Measurements from ENCODE around the gene ORM2.

The ORM2 gene

DNA sequence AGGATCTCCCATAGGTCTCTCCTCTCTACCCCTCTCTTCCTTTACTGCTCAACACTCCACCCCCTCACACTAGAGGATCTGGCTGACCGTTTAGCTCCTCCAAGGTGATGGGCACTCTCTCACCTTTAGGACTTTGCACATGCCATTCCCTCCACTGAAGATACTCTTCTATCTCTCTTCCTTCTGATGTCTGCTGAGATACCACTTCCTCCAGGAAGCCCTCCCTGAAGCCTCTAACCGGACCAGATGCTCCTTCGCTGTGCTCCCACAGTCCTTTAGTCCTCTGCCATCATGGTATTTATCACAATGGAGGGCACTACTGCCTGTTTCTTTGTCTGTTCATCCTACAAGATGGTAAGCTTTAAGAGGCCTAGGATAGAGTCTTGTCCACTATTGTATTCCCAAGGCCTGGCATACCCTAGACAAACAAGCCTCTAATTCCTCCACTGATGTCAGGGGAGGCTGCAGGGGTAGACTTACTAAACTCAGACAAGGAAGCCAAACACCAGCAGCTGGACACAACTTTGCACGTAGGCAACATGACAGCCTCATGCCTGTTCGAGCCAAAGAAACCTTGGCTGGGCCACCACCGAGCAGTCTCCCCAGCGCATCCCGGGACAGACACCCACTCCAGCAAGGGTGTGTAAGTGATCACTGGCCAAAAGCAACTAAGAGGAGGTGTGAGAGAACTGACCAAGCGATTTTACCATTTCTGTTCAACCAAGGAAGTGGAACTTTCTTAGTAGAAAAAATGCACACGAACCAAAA is 20.2 kb downstream of the ORM2 start:
- DNase-seq (ENCODE audit: low spot score) = no peak

DNA sequence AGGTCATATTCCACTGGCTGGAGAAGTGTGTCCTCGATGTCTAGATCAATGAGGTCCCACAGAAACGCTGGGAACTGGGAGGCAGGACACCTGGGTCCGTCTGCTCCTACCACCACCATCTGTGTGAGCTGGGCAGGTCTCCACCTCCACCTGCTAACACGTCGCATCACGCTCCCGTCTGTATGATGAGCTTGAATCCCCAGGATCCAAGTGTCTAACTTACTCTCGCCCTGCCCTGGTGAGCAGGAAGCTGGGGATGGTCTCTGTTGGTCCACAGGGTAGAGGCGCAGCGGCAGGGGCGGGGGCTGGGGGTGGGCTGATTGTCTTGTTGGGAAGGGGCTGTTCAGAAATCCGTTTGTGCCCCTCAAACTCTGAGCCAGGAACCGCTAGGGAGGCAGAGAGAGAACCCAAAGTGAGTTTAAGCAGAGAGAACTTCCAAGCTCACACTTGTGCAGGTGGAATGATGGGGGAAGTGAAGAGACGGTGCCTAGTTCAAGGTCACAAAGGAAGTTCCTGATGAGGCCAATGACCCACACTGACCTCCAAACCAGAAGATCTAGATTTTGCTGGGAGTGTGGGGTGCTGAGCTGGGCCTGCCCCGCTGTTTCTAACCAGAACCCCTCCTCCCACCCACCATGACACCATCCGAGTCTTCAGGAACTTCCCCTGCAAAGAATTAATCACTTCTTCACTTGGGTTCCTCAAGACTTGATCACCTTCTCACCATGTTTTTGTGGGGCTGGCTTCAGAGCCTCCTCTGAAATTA is 21.1 kb downstream of the ORM2 start:
- DNase-seq (ENCODE audit: low spot score) = no peak

DNA sequence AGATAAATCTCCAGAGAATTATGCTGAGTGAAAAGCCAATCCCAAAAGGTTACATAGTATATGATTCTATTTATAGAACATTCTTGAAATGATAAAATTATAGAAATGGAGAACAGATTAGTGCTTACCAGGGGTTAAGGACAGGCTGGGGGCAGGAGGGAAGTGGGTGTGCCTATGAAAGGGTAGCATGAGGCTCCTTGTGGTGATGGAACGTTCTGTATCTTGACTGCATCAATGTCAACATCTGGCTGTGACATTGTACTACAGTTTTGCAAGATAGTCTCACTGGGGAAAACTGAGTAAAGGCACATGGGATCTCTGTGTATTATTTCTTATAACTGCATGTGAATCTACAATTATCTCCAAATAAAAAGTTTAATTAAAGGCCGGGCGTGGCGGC is 22.3 kb downstream of the ORM2 start:
- DNase-seq (ENCODE audit: low spot score) = no peak

DNA sequence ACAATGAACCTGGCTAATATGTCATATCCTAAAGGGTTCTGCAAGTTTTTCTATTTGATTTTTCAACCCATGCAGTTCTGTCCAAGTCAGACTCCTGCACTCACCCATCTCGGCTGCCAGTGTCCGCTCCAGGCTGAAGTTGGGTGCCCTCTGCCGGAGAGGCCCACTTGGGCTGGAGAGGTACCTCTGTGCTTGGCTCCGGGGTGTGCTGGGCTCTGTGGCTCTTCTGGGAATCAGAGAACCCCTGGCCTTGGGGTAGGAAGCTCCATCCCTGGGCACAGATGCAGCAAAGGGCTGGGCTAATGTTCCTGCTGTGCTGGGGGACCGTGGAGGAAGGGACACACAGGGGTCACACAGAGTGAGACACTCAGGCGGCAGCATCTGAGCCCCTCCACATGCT is 26.2 kb downstream of the ORM2 start:
- DNase-seq (ENCODE audit: low spot score) = no peak

DNA sequence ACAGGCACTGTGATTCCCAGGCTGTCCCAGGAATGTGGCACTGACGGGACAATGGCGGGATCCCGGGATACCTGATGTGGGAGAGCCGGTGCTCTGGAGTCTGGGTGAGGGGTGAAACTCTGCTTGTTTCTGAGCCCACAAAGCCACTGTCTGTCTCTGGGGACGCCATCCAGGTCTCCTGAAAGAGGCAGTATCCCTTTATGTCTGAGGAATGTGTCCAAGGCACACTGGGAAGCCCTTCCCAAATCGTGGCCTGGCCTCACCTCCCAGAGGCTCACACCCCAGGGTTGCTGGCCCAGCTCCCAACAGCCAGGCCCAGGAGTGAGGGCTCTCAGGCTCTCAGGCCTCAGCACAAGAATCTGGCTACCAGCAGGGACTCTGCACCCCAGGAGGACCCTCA is 27.1 kb downstream of the ORM2 start:
- DNase-seq (ENCODE audit: low spot score) = no peak

DNA sequence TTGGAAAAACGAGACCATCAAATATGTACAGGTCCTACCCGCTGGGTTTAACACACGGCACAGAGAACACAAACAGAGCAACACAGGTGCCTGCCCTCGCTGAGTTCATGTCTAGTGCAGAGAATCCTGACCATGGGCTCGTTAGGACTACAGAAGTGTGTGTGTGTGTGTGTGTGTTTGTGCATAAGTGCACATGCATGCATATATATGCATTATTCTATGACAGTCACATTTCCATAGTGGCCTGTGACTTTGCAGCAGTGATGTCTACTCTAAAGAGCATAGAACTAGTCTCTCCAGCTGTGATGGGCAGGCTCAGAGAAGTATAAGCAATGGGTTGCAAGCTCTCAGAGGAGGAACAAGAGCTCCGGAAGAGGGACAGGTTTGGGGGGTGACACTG is 27.7 kb downstream of the ORM2 start:
- DNase-seq (ENCODE audit: low spot score) = no peak

DNA sequence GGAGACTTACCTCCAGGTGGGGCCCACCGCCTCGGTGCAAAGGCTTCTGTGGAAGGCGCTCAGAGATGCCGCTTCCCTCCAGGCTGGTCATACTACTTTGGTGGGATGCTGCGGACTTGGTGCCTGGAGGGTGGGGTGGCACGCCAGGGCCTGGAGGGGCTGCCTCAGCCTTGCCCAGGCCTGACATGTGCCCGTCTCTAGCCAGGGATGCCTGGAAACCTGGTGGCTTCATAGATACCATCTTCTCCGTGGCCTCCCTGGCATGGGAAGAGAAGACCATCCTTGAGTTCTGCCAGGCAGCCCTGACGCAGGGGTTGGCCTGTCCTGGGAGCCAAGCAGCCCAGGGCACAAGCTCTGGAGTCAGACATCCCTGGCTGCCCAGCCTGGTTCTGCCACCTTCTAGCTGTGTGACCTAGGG is 28.3 kb downstream of the ORM2 start:
- no peak for DNase-seq (ENCODE audit: low spot score)

DNA sequence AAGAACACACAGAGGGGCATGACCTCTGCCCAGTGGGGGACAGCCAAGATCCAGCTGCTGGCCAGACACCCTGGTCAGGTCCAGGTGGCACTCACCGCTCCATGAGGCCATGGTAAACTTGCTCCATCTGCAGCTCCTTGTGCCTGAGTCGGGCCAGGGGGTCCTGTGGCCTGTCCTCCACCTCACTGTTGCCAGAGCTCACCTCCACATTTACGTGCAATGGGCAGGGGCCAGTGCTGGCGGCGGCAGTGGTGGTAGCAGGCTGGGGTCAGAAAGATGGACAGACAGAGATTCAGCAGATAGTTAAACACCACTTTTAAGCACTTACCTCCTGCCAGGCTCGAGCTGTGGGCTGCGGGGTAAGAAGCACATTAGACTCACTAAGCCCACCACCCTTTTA is 30.1 kb downstream of the ORM2 start:
- no peak for DNase-seq (ENCODE audit: low spot score)

DNA sequence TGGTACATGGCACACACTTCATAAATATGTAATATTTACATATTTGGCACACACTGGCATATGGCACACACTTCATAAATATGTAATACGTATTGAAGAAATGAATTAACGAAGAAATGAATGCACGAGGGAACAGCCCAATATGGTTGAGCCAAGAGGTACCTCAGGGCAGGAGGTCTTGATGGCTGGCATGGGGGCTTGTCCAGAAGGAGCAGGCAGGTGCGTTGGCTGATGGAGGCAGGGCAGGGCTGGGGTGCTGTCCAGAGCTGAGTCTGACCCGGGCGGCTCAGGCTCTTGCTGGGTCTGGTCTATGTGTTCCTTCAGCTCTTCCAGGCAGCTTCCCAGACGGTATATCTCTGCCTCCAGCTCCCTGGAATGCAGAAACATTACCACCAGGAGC is 31.9 kb downstream of the ORM2 start:
- DNase-seq (ENCODE audit: low spot score) = no peak

DNA sequence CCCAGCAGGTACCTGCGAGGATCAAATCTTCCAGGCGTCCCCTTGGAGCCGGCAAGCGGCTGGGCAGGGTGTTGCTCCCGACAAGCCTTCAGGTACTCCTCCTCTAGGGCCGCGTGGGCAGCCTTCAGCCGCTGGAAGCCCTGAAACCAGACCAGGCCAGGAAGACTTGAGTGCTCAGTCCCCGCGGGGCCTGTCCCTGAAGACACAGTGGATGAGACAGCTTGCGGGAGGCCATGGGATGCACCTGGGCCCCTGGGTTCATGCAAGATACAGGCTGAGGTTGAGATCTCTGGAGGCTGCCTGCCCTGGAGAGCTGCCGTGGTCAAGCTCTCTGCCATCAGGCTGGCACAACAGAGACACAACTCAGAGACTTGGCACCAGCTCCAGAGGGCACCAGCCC is 32.7 kb downstream of the ORM2 start:
- DNase-seq (ENCODE audit: low spot score) = no peak

DNA sequence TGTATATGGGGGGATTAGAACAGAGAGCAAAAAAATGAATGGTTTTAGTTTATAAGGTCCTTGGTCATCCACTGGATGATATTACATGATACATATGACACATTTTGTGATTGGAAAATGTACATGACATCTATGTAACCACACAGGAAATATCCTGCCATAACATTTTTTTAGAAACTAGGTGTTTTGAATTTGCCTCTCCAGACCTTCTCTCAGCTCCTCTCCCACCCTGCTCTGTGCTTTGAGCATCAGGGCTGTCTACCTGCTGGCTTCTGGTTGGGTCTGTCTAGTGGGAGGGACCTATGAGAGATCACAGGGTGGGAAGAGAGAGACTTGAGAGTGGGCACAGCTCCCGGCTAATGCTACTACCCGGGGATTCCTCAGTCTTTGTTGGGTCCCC is 33.8 kb downstream of the ORM2 start:
- no peak for DNase-seq (ENCODE audit: low spot score)

DNA sequence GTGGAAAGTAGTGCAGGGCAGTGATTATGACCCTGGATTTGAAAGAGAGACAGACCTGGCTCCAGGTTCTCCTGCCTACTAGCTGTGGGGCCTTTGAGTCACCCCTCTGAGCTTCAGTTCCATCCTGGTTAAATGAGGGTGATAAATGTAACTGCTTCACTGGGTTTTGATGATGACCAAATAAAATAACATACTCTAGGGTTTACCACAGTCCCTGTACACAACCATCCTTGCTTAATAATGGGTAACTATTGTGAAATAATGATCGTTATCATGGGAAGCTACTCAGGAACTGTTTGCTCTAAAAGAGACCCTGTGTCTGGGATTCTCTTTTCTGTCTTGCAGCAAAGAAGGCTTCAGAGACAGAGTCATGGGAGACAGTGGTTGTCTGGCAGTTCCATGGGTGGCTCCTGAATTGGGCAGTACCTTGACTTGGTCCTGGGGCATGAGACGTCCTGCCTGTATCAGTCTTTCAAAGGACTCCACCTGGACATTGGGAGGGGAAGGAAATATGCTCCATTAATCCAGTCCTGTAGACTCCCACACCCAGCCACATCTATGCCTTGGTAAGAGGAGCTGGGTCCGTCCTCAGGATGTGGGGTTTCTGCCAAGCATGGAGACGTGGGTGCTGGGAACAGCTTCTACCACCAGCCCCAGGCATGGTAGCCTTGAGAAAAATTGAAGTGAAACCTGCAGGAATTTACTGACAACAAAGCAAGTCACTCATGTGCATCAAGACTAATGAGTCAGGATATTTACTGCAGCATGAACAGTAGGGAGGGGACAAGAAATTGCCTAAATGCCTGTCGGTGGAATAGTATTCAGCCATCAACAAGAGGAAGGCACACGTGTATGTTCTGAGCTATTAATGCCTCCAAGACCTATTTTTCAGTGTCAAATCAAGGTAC is 34.7 kb downstream of the ORM2 start:
- DNase-seq (ENCODE audit: low spot score) = no peak

DNA sequence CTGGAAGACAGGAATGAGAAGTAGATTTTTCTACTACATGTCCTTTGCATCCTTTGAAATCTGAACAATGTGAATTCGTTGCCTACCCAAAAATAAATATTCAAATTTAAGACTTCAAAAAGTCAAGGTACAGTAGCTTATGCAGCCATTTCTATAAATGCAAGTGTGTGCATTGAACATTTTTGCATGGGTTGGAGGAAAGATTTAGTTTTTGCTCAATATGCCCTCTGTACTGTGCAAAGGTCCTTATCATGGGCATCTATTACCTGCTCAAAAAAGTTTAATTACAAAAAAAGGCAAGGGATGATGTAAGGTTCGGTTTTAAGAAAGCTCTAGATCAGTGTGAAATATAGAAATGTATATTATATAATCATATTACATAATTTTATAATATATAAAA is 35.5 kb downstream of the ORM2 start:
- DNase-seq (ENCODE audit: low spot score) = no peak

DNA sequence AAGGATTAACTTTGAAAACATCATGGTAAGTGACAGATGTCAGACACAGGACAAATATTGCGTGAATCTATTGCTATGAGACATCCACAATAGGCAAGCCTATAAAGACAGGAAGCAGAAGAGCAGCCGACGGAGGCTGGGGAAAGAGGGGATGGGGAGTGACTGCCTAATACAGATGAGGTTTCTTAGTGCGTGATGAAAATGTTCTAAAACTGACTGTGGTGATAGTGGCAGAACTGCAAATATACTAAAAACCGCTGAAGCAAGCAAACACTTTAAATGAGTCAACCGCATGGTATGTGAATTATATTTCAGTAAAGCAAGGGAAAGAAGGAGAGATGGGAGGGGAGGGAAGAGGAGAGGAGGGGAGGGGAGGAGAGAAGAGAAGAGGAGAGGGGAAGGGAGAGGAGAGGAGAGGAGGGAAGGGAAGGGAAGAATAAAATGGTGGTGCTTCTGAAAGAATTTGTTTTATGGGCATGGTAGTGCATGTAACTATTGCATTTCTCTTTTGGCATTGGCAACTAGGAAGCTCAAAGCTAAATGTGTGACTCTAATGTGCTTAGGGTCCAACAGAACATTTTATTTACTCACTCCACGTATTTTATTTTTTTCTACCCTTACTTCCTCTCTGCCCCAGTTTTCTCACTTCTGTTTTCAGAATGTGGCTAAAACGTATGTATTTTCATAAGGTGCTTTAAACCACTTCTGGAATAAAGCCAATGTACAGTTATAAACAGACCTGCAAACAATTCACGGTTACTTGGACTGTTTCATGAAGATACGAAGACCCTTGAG is 36.9 kb downstream of the ORM2 start:
- DNase-seq (ENCODE audit: low spot score) = no peak

DNA sequence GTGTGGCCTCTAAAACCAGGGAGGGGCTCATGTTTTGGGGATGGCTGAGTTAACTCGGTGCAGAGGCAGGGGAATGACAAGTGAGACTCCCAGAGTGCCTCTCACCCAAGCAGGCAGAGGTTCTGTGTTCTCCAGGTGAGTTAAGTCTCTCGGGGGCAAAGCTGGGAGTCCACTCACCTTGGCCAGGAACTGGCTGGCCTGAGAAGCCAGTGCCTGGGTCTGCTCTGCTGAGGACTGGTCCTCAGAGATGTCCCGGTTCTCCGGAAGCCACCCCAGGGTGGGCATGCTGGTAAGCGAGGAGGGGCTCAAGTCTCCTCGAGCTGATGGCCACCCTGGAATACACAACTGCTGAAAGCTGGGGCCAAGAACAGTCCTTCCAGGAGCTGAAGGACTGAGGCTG is 37.7 kb downstream of the ORM2 start:
- DNase-seq (ENCODE audit: low spot score) = no peak

DNA sequence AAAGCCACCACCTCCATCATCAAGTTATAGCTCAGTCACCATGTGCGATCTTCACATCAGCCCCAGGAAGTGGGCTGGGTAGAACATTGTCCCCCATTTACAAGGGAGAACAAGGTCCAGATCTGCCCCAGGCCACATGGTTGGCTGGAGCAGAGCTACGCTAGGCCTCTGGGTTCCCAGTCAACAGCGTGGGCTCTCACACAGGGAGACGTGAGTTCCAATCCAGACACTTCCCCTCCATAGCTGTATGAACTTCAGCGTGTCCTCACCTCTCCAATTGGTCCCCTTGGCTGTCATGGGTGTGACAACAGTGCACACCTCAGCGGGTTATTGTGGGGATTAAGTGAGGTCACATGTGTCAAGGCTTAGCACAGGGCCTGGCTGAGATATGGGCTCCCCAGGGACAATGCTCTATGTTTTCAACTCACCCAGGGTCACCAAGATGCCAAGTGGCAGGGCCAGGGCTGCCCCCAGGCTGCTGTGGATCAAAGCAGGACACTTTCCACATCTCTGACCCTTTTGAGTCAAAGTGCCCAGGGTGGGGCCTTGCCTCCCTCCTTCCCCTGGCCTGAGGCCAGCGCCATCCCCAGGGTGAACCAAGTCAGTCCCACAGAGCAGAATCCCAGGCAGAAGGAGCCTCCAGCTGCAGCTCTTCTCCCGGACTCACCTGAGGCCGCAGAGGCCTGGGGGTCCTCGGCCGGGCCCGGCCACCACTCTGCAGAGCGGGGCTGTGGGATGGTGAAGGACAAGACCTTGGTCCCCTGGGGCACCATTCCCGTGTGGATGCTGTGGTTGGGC is 38.3 kb downstream of the ORM2 start:
- no peak for DNase-seq (ENCODE audit: low spot score)

DNA sequence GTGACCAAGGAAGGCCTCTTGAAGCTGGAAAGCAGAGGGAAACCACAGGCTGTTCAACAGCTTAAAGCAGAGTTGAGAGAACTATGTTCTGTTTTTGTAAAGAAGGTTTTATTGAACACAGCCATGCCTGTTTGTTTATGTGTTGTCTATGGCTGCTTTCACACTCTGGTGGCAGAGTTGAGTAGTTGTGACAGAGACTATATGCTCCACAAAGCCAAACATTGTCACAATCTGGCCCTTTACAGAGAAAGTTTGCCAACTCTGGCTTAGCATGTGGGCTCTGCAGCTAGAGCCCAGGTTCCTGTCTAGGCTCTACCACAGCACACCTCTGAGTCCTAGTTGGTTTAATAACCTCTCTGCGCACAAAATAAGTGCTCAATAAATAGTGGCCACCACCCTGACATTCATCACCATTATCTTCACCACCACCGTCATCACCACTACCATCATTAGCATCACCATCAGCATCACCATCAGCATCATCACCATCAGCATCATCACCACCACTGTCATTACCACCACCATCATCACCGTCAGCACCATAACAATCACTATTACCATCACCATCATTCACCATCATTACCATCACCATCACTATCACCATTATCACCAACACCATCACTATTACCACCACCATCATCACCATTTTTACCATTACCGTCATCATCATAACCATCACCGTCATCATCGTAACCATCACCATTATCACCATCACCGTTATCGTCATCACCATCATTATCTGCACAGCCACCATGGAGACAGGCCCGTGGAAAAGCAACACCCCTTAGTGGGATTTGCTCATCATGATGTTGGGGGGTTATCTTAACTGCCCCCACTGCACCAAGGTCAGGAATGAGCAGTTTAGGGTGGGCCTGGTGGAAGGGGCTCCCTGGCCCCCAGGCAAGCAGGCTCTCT is 39.8 kb downstream of the ORM2 start:
- no peak for DNase-seq (ENCODE audit: low spot score)

DNA sequence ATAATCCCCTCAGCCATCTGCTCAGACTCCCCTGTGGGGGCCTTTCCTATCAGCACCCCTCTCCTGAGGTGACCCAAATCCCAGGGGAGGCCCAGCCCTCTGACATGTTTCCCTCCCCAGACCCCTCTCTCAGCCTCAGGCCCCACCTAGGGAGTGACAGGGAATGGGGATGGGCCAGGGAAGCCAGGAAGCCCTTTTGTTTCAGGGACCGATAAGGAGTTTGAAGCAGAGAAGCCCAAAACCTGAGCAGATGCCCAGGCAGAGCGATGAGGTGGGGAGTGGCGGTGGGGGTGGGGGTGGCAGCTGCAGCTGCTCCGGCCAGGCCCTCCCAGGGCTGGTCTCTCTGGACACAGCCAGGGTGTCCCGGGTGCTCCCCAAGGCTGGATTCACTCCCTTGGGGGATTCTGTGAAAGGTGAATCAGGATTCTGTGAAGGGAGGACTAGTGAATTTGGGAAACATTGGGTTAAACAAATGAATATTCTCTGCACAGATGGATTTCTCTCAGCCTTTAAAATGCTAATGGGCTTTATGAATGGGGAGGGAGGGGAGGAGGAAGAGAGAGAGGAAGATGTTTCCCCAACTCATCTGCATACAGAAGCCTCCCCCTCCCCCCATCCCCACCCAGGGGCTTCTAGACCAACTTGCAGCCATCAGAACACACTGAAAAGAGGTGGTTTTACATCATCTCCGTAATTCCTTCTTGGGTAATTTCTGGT is 40.7 kb downstream of the ORM2 start:
- DNase-seq (ENCODE audit: low spot score) = no peak

DNA sequence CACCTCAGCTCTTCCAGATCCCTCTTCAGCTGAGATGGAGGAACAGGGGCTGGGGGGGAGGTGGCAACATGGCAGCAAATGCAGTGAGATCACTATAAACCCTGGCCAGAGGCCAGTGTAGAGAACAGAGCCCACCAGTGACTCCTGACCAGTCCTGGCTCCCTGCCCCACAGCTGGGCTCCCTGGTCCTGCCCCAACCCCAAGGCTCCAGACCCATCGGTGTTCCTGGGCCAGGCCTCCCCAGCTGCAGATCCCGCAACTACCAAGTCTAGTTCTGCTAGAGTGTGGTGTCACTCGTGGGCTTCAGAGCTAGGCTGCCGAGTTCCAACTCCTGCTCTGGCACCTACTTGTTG is 41.3 kb downstream of the ORM2 start:
- DNase-seq (ENCODE audit: low spot score) = no peak
